ENCODE measurements around the gene HDAC9. TPM values are rescaled to one million over a fixed set of nuclear protein-coding genes. Genes with fewer than 3 reads are reported as not detected.
"Not testable (repeated sequence)": the region's sequence is repeated elsewhere in the genome, so short reads cannot be mapped to it uniquely, and the experiment has no call there.

The HDAC9 gene
- total RNA-seq, 1 donor from 2014 or later = 27.6 TPM

DNA sequence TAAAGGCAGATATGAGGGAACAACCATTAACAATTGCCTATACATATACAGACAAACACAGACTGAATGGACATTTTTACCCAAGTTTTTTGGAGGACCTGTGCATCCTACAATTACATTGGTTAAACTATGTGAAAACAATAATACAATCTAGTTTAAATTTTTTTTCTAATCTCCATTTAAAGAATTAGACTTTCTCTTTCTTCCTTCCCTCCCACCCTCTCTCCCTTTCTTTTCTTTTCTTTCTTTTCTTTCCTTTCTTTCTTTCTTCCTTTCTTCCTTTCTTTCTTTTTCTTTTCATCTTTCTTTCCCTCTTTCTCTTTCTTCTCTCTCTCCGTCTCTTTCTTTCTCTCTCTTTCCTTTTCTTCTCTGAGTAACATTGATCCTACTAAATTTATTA lies 183.7 kb downstream of the HDAC9 start:
- intact Hi-C loops (cut with DNase I) = no loop called here
- DNase-seq (ENCODE audit: low spot score) = no peak
- no peak for ATAC-seq

GRCh38 chr7:18680576-18680975 lies 185.0 kb downstream of the HDAC9 start:
- intact Hi-C loops (cut with DNase I) = no loop called here
- DNase-seq (ENCODE audit: low spot score) = no peak
- no peak for ATAC-seq

GRCh38 chr7:18684916-18685315 lies 189.4 kb downstream of the HDAC9 start:
- ATAC-seq = no peak
- intact Hi-C loops (cut with DNase I) = no loop called here

GRCh38 chr7:18685971-18686370 lies 190.4 kb downstream of the HDAC9 start:
- no peak for ATAC-seq
- intact Hi-C loops (cut with DNase I) = no loop called here
- DNase-seq (ENCODE audit: low spot score) = no peak

More at GRCh38 chr7:18684916-18685315, 189.4 kb downstream of the HDAC9 start:
- DNase-seq (ENCODE audit: low spot score) = no peak

- intact Hi-C loops (cut with DNase I) = no loop called here
- no peak for DNase-seq (ENCODE audit: low spot score)
- ATAC-seq = no peak
These were observed 194.0 kb downstream of the HDAC9 start for GRCh38 chr7:18689551-18689950.

GRCh38 chr7:18693406-18693805 lies 197.9 kb downstream of the HDAC9 start:
- ATAC-seq = peak; percentile 97
- intact Hi-C loops (cut with DNase I) = no loop called here
- no peak for DNase-seq (ENCODE audit: low spot score)

DNA sequence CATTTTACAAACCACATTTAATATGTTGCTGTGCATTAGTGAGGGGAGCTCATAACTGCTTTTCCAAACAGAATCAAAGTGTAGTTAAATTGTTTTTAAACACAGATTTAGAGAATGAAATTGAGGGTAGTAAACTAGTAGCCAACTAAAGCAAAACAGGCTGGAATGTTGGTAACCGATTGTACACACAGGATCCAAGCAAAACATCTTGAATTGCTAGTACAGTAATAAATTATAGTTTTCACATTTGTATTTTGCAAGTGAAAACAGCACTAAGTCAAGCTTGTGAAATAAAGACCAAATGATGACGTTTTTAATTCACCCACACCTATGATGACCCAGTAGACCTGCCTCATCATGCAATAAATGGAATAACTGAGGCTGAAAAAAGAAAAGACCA lies 198.3 kb downstream of the HDAC9 start:
- intact Hi-C loops (cut with DNase I) = no loop called here
- DNase-seq (ENCODE audit: low spot score) (no peak), ATAC-seq (peak; percentile 87)

DNA sequence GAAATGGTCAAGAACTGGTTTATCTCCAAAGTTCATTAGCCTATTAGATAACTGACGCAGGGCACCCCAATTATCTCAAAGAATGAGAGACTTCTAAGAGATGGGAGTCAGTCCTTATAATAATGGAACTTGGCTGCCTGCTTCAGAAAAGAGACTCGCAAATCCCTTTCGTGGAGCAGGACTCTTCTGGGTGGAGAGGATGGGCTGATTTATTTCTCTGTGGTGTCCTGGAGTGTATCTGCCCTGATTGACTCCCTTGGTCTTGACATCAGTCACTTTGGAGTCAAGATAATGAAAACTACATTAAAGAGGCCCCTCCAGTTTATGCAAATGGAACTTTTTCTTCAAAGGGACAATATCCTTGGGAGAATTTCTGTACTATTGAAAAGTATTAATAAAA lies 198.9 kb downstream of the HDAC9 start:
- intact Hi-C loops (cut with DNase I) = no loop called here
- DNase-seq (ENCODE audit: low spot score) = no peak
- no peak for ATAC-seq

GRCh38 chr7:18694911-18695310 lies 199.4 kb downstream of the HDAC9 start:
- ATAC-seq (no peak), DNase-seq (ENCODE audit: low spot score) (no peak)
- intact Hi-C loops (cut with DNase I) = no loop called here

DNA sequence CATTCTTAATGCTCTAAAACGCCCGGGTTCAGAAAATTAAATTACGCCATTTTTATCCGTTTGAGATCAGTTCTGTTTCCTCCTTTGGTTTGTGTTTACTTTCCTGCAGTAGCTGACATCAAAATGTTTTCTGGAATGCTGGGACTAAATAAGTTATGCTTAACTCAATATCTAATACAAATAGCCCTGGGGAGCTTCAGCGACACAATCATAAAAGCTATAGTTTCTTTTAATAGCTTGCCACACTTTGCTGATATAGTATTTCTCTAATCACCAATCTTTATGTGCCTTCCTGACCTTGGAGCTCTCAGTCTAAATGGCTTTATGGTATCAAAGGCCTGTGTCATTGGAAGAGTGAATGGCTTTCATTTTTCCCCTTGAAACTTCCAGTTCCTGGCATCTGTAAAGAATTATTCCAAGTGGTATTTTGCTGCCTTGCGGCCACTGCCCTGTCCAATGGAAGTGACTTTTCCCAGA lies 202.7 kb downstream of the HDAC9 start:
- intact Hi-C loops (cut with DNase I) = no loop called here
- ATAC-seq = no peak
- no peak for DNase-seq (ENCODE audit: low spot score)

GRCh38 chr7:18700147-18700546 lies 204.6 kb downstream of the HDAC9 start:
- no peak for DNase-seq (ENCODE audit: low spot score)
- intact Hi-C loops (cut with DNase I) = no loop called here
- no peak for ATAC-seq

DNA sequence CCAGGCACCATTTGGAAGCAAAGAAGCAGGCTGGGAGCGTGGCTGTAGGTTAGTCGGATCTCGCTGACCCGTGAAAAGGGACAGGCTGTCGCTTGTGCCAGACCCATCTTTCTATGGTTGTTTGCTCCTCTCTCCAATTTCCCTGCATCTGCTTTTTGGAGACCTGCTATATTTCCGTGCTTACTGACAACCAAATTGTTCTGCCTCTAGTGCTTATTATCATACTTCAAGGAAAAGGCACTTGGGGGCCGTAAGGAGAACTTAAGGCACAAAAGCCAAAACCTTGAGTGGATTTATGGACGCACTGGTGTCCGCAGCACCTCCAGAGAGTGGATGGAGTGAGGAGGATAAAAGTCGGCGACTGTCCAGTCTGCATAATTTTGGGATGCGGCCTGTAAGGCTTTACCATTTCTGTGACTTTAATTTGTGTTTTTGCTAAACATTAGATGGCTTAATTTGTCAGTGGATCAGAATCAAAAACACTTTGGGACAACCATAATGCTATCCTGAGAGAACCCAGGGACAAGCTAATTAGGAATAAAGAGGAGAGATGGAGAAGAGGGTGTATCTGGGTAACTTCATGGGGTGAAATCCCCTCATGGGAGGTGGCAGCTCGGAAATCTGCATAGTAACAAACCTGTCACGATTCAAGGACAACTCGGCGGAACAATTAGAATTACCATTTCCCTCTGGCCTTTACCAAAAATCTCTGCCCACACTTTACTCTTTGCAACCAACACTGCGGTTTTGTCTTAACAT lies 206.7 kb downstream of the HDAC9 start:
- no peak for ATAC-seq
- intact Hi-C loops (cut with DNase I) = no loop called here
- DNase-seq (ENCODE audit: low spot score) = no peak

GRCh38 chr7:18703685-18704084 lies 208.1 kb downstream of the HDAC9 start:
- intact Hi-C loops (cut with DNase I) = no loop called here
- DNase-seq (ENCODE audit: low spot score) (no peak), ATAC-seq (no peak)

GRCh38 chr7:18706670-18707069 lies 211.1 kb downstream of the HDAC9 start:
- no peak for ATAC-seq
- intact Hi-C loops (cut with DNase I) = no loop called here

DNA sequence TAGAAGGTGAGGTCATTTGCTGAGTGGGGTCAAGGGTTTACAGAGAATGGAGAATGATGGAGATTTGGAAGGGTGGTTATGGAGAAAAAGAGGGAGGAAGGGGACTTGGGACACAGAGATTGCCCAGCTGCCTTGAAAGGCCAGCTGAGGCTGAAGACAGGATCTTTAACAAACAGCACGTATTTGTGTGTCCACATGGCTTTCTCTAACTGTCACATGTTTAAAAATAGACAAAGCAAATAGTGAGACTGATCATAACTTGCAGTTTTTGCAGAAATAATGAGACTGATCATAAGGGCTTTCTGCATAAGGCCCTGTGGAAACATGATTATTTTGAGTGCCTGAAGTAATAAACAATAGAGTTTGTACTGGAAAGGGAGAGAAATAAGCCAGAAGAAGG lies 212.7 kb downstream of the HDAC9 start:
- ATAC-seq = no peak
- intact Hi-C loops (cut with DNase I) = no loop called here
- DNase-seq (ENCODE audit: low spot score) = no peak

More at GRCh38 chr7:18706670-18707069, 211.1 kb downstream of the HDAC9 start:
- DNase-seq (ENCODE audit: low spot score) = no peak

GRCh38 chr7:18715988-18716387 lies 220.4 kb downstream of the HDAC9 start:
- ATAC-seq (no peak), DNase-seq (ENCODE audit: low spot score) (no peak)
- intact Hi-C loops (cut with DNase I) = no loop called here

GRCh38 chr7:18721429-18721828 lies 225.9 kb downstream of the HDAC9 start:
- ATAC-seq (no peak), DNase-seq (ENCODE audit: low spot score) (no peak)
- intact Hi-C loops (cut with DNase I) = no loop called here

DNA sequence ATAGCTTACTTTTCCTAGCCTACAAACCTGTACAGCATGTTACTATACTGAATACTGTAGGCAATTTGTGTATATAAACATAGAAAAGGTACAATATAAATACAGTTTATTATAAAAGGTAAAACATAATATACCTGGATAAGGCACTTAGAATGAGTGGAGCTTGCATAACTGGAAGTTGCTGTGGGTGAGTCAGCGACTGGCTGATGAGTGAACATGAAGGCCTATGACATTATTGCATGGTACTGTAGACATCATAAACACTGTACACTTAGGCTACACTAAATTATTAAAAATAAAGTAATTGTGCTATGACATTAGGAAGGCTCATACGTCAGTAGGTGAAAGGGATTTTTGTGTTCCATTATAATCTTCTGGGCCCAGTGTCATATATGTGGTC lies 228.8 kb downstream of the HDAC9 start:
- DNase-seq (ENCODE audit: low spot score) (no peak), ATAC-seq (no peak)
- intact Hi-C loops (cut with DNase I) = no loop called here

DNA sequence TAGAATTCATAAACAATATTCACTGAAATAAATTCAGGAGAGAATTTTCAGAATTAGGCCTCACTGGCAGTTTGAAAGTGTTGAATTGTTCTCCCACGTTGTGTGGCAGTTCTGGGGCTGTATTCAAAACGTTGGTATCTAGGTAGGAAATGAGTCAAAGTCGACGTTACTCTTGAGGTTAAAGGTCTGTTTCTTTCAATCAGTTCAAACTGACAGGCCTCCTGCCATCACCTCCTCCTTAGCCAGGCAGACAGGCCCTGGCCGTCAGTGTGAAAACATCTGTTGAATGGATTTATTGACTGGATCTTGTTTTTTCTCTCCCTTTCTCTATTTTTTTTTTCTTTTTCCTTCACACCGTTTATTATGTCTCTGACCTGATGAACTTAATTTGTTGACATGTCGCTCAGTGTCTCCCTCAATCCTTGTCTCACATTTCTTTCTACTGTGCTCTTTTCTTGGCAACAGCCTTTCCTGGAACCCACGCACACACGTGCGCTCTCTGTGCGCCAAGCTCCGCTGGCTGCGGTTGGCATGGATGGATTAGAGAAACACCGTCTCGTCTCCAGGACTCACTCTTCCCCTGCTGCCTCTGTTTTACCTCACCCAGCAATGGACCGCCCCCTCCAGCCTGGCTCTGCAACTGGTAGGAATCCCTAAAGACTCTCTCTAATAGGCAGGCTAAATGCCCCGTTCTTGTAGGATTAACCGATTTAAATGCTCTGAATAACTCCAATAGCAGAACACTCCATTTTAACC lies 231.7 kb downstream of the HDAC9 start:
- DNase-seq (ENCODE audit: low spot score) (no peak), ATAC-seq (no peak)
- intact Hi-C loops (cut with DNase I) = no loop called here

DNA sequence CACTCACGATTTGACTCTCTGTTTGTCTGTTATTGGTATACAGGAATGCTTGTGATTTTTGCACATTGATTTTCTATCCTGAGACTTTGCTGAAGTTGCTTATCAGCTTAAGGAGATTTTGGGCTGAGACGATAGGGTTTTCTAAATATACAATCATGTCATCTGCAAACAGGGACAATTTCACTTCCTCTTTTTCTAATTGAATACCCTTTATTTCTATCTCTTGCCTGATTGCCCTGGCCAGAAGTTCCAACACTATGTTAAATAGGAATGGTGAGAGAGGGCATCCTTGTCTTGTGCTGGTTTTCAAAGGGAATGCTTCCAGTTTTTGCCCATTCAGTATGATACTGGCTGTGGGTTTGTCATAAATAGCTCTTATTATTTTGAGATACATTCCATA lies 240.5 kb downstream of the HDAC9 start:
- ATAC-seq; DNase-seq (ENCODE audit: low spot score): not testable (repeated sequence)

More for the DNA sequence above, 240.5 kb downstream of the HDAC9 start:
- intact Hi-C loops (cut with DNase I) = not testable (repeated sequence)
